ENCODE results near the gene RASSF1.

RASSF1 gene

GRCh38 chr3:50320853-50321335 lies 19.7 kb downstream of the RASSF1 start:
- DNase-seq (ENCODE audit: low read depth) = peak; percentile 62
- TF ChIP-seq CTCF (conservative IDR thresholded peaks at IDR 0.05; ENCODE audit: low read depth, low read length) = no peak
- H3K4me3 ChIP-seq (ENCODE audit: low read depth, low read length) = peak overlapping the region; percentile 76

- no peak for DNase-seq (ENCODE audit: low read depth)
- peak overlapping the region; percentile 76 for H3K4me3 ChIP-seq (ENCODE audit: low read depth, low read length)
- TF ChIP-seq CTCF (conservative IDR thresholded peaks at IDR 0.05; ENCODE audit: low read depth, low read length) = no peak
Measured at GRCh38 chr3:50319894-50320625, 20.6 kb downstream of the RASSF1 start.

GRCh38 chr3:50319181-50319893 lies 21.3 kb downstream of the RASSF1 start:
- DNase-seq (ENCODE audit: low read depth) = no peak

GRCh38 chr3:50318615-50319014 lies 22.0 kb downstream of the RASSF1 start:
- H3K4me3 ChIP-seq (ENCODE audit: low read depth, low read length) = no peak overlapping the region
- TF ChIP-seq CTCF (conservative IDR thresholded peaks at IDR 0.05; ENCODE audit: low read depth, low read length) = no peak
- DNase-seq (ENCODE audit: low read depth) = no peak

More at GRCh38 chr3:50319181-50319893, 21.3 kb downstream of the RASSF1 start:
- no peak overlapping the region for H3K4me3 ChIP-seq (ENCODE audit: low read depth, low read length)
- no peak for TF ChIP-seq CTCF (conservative IDR thresholded peaks at IDR 0.05; ENCODE audit: low read depth, low read length)

GRCh38 chr3:50318163-50318562 lies 22.5 kb downstream of the RASSF1 start:
- no peak overlapping the region for H3K4me3 ChIP-seq (ENCODE audit: low read depth, low read length)
- no peak for TF ChIP-seq CTCF (conservative IDR thresholded peaks at IDR 0.05; ENCODE audit: low read depth, low read length)
- no peak for DNase-seq (ENCODE audit: low read depth)

GRCh38 chr3:50317300-50317699 lies 23.3 kb downstream of the RASSF1 start:
- H3K4me3 ChIP-seq (ENCODE audit: low read depth, low read length) = no peak overlapping the region
- no peak for TF ChIP-seq CTCF (conservative IDR thresholded peaks at IDR 0.05; ENCODE audit: low read depth, low read length)
- DNase-seq (ENCODE audit: low read depth) = no peak

All from choroid plexus epithelial cell (primary cell).